ENCODE measurements around the gene SERPINH1. TPM values are rescaled to one million over a fixed set of nuclear protein-coding genes. Genes with fewer than 3 reads are reported as not detected.

SERPINH1 gene
- 462 TPM for polyA plus RNA-seq (2013, experiment 1 of 4)
- 419 TPM for polyA plus RNA-seq (2013, experiment 2 of 4)
- 346 TPM for polyA plus RNA-seq (2013, experiment 3 of 4)
- 367 TPM for polyA plus RNA-seq (2013, experiment 4 of 4)

DNA sequence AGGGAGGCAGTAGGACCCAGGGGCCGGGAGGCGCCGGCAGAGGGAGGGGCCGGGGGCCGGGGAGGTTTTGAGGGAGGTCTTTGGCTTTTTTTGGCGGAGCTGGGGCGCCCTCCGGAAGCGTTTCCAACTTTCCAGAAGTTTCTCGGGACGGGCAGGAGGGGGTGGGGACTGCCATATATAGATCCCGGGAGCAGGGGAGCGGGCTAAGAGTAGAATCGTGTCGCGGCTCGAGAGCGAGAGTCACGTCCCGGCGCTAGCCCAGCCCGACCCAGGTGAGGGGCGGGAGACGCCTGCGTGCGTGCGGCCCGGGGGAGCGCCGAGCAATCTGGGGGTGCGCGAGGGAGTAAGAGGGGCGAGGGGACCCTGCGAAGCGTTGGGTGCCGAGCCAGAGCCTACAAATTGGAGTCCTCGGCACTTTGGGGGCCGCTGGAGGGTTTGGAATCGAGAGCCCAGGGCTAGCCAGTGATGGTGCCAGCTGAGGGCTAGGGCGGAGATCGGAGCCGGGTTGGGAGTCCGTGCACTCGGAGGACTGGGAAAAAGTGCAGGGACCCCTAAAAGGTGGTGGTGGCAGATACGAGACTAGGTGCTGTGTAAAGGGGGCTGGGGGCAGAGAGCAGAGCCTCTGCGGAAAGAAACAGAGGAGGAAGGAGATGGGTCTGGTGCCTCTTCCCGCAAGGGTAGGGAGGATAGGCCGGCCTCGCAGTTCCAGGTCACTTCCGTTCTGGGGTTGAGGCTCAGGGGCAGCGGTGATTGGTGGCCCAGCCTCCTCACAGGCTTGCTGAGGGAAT is at the start of gene SERPINH1:
Gene SERPINH1 (plus strand): TSS at position 206 of the 788 bp plus-strand sequence. CDS start 4,097 bp downstream, outside the sequence.
- H3K9me3 ChIP-seq (ENCODE audit: control insufficient read depth, low read length) = no peaks in the 10 kb centered on the region
- peaks cover 10% of the 10 kb centered on the region for H3K36me3 ChIP-seq (ENCODE audit: control insufficient read depth, insufficient read depth, low read length)
- peaks cover 62% of the 10 kb centered on the region for H3K4me1 ChIP-seq (ENCODE audit: control insufficient read depth, insufficient read depth, low read length)
- WGBS, 2 experiments = 1% methylated on average over 51 of the region's 51 CpGs
- no peaks in the 10 kb centered on the region for H3K27me3 ChIP-seq (ENCODE audit: control insufficient read depth, insufficient read depth, low read length, poor library complexity, severe bottlenecking)
- H3K4me3 ChIP-seq (ENCODE audit: insufficient read depth, low read depth, low read length) = peak within 1 kb of the TSS; percentile 81
- H3K27ac ChIP-seq (ENCODE audit: insufficient read depth, low read depth, low read length, poor library complexity, severe bottlenecking) = peak within 1 kb of the TSS; percentile 99

DNA sequence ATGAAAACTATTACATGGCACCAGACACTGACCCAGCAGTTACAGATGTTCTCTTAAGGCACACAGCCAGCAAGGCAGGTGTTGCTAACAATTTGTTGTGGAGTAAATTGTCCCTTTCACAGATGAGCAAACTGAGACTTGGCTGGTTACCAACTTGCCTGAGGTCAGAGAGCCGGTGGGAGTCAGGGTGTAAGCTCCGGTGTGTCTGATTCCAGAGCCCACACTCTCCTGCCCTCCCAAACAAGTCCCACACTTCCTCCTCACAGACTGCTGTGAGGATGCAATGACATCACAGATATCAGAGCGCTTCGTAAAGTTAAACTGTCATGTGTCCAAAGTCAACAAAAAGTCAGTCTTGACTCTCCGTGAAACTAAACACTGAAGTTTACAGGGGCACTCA is 48.8 kb upstream of the SERPINH1 start:
- no peaks in the 10 kb centered on the region for H3K36me3 ChIP-seq (ENCODE audit: control insufficient read depth, insufficient read depth, low read length)
- no peaks in the 10 kb centered on the region for H3K9me3 ChIP-seq (ENCODE audit: control insufficient read depth, low read length)
- H3K27ac ChIP-seq (ENCODE audit: insufficient read depth, low read depth, low read length, poor library complexity, severe bottlenecking) = no peak overlapping the region
- no peaks in the 10 kb centered on the region for H3K27me3 ChIP-seq (ENCODE audit: control insufficient read depth, insufficient read depth, low read length, poor library complexity, severe bottlenecking)
- H3K4me1 ChIP-seq (ENCODE audit: control insufficient read depth, insufficient read depth, low read length) = peaks cover 6% of the 10 kb centered on the region
- WGBS, 2 experiments = 94 to 97% methylated on average over 5 of the region's 5 CpGs
- no peak overlapping the region for H3K4me3 ChIP-seq (ENCODE audit: insufficient read depth, low read depth, low read length)

DNA sequence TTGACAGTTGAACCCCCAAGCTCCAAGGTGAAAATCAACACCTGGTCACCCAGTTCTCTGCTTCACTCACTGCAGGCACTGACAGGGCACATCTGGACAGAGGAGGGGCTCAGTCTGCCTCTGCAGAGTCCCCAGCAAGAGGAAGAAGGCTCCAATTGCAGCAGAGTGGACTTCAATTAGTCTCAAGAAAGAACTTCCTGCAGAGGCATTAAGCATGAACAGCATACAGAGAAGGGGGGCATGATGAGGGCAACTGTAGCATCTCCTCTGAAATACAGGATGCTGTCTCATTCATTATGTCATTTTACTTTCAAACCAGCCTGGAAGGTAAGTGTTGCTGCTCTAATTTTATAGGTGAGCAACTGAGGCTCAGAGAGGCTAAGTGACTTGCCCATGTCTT is 47.5 kb upstream of the SERPINH1 start:
- H3K36me3 ChIP-seq (ENCODE audit: control insufficient read depth, insufficient read depth, low read length) = no peaks in the 10 kb centered on the region
- H3K27me3 ChIP-seq (ENCODE audit: control insufficient read depth, insufficient read depth, low read length, poor library complexity, severe bottlenecking) = no peaks in the 10 kb centered on the region
- no peaks in the 10 kb centered on the region for H3K9me3 ChIP-seq (ENCODE audit: control insufficient read depth, low read length)
- H3K27ac ChIP-seq (ENCODE audit: insufficient read depth, low read depth, low read length, poor library complexity, severe bottlenecking) = no peak overlapping the region
- H3K4me1 ChIP-seq (ENCODE audit: control insufficient read depth, insufficient read depth, low read length) = peaks cover 19% of the 10 kb centered on the region
- H3K4me3 ChIP-seq (ENCODE audit: insufficient read depth, low read depth, low read length) = no peak overlapping the region

DNA sequence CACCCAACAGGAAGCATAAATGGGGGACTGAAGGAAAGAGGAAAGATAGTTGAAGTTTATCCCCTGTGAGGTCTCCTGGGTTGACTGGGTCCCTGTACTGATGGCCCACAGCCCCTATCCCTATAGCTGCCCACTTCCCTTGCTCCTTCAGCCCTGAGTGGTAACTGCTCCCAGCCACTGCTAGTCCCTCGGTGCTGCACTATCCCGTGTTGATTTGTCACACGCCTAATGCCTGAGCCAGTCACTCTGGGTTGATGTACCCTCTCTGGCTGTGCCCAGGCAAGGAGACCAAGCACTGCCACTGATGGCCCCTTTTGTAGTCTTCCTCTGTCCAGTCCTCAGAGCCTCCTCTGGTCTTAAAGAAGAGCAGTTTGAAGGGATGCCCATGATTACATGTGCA is 45.9 kb upstream of the SERPINH1 start:
- Histone ChIP-seq H3K27ac (ENCODE audit: insufficient read depth, low read depth, low read length, poor library complexity, severe bottlenecking) (no peak overlapping the region), H3K9me3 (ENCODE audit: control insufficient read depth, low read length) (no peaks in the 10 kb centered on the region), H3K4me1 (ENCODE audit: control insufficient read depth, insufficient read depth, low read length) (peaks cover 28% of the 10 kb centered on the region), H3K36me3 (ENCODE audit: control insufficient read depth, insufficient read depth, low read length) (no peaks in the 10 kb centered on the region), H3K4me3 (ENCODE audit: insufficient read depth, low read depth, low read length) (no peak overlapping the region), H3K27me3 (ENCODE audit: control insufficient read depth, insufficient read depth, low read length, poor library complexity, severe bottlenecking) (no peaks in the 10 kb centered on the region)
- WGBS, 2 experiments = 94 to 96% methylated on average over 3 of the region's 3 CpGs

DNA sequence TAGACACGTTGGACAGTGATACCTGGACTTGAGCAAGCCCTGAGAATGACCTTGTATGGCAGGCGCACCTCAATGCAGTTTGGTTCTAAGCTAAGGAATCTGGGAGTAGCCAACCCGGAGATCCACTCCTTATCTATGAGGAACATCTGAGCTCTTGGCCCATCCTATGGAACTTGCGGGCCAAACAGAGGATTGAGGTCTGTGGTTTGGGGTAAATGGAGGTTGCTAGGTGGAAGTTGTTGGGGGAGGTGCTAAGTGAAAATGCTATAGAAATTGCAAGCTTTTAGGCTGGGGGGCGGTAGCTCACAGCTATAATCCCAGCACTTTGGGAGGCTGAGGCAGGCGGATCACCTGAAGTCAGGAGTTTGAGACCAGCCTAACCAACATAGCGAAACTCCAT is 45.2 kb upstream of the SERPINH1 start:
- 93% methylated on average over 7 of the region's 7 CpGs for WGBS, 2 experiments
- Histone ChIP-seq H3K36me3 (ENCODE audit: control insufficient read depth, insufficient read depth, low read length) (no peaks in the 10 kb centered on the region), H3K27me3 (ENCODE audit: control insufficient read depth, insufficient read depth, low read length, poor library complexity, severe bottlenecking) (no peaks in the 10 kb centered on the region), H3K4me1 (ENCODE audit: control insufficient read depth, insufficient read depth, low read length) (peaks cover 28% of the 10 kb centered on the region), H3K4me3 (ENCODE audit: insufficient read depth, low read depth, low read length) (no peak overlapping the region), H3K9me3 (ENCODE audit: control insufficient read depth, low read length) (no peaks in the 10 kb centered on the region), H3K27ac (ENCODE audit: insufficient read depth, low read depth, low read length, poor library complexity, severe bottlenecking) (no peak overlapping the region)

DNA sequence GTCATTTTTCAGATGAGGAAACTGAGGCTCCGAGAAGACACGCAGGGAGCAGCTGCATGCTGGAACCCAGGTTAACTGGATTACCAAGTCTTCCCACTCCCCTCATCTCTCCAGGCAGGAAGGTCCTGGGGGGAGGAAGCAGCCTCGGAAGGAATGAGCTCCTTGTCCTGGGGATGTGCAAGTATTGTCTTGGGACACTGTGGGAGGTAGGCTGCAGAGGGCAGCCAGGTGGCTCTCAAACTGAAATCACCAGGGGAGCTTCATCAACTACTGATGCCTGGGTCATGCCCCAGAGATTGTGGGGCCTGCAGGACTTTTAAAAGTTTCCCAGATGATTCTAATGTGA is 43.9 kb upstream of the SERPINH1 start:
- Histone ChIP-seq H3K9me3 (ENCODE audit: control insufficient read depth, low read length) (no peaks in the 10 kb centered on the region), H3K4me1 (ENCODE audit: control insufficient read depth, insufficient read depth, low read length) (peaks cover 37% of the 10 kb centered on the region), H3K36me3 (ENCODE audit: control insufficient read depth, insufficient read depth, low read length) (no peaks in the 10 kb centered on the region), H3K4me3 (ENCODE audit: insufficient read depth, low read depth, low read length) (no peak overlapping the region), H3K27ac (ENCODE audit: insufficient read depth, low read depth, low read length, poor library complexity, severe bottlenecking) (peak overlapping the region; percentile 81), H3K27me3 (ENCODE audit: control insufficient read depth, insufficient read depth, low read length, poor library complexity, severe bottlenecking) (peaks cover 3% of the 10 kb centered on the region)
- 58 to 59% methylated on average over 3 of the region's 3 CpGs for WGBS, 2 experiments

DNA sequence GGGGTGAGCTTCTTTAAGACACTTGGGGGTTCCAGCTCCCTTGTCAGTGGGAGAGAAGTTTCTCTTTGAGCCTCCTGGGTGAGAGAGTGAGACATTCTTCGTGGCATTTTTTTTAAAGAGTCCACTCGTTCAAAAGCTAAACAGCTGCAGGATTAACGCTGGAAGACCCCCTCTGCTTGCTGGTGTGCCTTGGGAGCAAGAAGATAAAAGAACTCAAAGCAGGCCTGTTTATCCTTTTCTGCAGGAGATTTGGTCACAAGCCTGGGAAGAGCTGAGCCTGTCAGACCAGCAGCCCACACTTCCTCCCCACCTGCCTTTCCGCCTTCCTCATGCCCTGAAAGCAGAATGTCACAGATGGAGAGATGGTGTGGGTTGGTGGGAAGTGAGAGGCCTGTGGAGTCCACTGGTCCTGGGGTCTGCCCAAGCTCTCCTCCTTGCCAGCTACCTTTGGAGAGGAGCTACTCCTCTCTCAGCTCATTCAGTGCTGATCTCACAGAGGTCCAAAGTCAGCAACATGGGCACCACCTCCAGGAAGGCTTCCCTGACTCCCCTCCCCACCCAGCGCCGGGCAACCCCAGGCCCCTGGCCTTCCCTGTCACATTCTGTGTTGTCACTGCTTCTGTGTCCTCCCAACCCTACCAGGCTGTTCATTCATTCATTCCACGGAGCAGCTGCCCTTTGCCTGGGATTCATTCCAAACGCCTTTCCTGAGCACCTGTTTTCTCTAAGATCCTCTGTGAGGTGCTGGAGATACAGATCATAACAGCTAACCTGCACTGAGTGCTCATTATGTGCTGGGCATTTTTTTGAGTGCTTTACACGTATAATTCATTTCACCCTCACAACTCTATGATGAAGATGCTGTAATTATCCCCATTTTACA is 43.0 kb upstream of the SERPINH1 start:
- H3K36me3 ChIP-seq (ENCODE audit: control insufficient read depth, insufficient read depth, low read length) = no peaks in the 10 kb centered on the region
- no peaks in the 10 kb centered on the region for H3K9me3 ChIP-seq (ENCODE audit: control insufficient read depth, low read length)
- H3K4me3 ChIP-seq (ENCODE audit: insufficient read depth, low read depth, low read length) = no peak overlapping the region
- H3K4me1 ChIP-seq (ENCODE audit: control insufficient read depth, insufficient read depth, low read length) = peaks cover 38% of the 10 kb centered on the region
- peak overlapping the region; percentile 81 for H3K27ac ChIP-seq (ENCODE audit: insufficient read depth, low read depth, low read length, poor library complexity, severe bottlenecking)
- peaks cover 7% of the 10 kb centered on the region for H3K27me3 ChIP-seq (ENCODE audit: control insufficient read depth, insufficient read depth, low read length, poor library complexity, severe bottlenecking)
- 52 to 56% methylated on average over 8 to 9 of the region's 9 CpGs for WGBS, 2 experiments

DNA sequence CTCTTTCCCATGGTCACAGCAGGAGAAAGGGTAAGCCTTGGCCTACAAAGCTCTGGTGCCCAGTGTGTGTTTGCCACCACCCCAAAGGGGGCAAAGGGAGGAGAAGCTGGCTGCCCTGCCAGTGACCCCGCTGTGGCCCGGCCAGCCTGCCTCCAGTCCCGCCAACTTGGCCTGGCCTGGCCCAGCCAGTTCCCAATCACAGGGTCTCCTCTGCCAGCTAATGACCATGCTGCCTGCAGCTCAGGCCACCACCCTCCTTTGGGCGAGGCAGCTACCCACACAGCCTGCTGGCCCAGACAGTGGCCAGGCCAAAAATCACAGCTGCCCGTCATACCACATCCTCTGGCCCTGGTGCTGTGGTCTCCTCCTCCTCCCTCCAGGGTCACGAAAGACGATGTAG is 41.4 kb upstream of the SERPINH1 start:
- H3K27me3 ChIP-seq (ENCODE audit: control insufficient read depth, insufficient read depth, low read length, poor library complexity, severe bottlenecking) = peaks cover 22% of the 10 kb centered on the region
- WGBS, 2 experiments = 87 to 94% methylated on average over 7 of the region's 7 CpGs
- H3K9me3 ChIP-seq (ENCODE audit: control insufficient read depth, low read length) = no peaks in the 10 kb centered on the region
- H3K4me1 ChIP-seq (ENCODE audit: control insufficient read depth, insufficient read depth, low read length) = peaks cover 38% of the 10 kb centered on the region
- H3K4me3 ChIP-seq (ENCODE audit: insufficient read depth, low read depth, low read length) = no peak overlapping the region
- no peaks in the 10 kb centered on the region for H3K36me3 ChIP-seq (ENCODE audit: control insufficient read depth, insufficient read depth, low read length)
- H3K27ac ChIP-seq (ENCODE audit: insufficient read depth, low read depth, low read length, poor library complexity, severe bottlenecking) = no peak overlapping the region

DNA sequence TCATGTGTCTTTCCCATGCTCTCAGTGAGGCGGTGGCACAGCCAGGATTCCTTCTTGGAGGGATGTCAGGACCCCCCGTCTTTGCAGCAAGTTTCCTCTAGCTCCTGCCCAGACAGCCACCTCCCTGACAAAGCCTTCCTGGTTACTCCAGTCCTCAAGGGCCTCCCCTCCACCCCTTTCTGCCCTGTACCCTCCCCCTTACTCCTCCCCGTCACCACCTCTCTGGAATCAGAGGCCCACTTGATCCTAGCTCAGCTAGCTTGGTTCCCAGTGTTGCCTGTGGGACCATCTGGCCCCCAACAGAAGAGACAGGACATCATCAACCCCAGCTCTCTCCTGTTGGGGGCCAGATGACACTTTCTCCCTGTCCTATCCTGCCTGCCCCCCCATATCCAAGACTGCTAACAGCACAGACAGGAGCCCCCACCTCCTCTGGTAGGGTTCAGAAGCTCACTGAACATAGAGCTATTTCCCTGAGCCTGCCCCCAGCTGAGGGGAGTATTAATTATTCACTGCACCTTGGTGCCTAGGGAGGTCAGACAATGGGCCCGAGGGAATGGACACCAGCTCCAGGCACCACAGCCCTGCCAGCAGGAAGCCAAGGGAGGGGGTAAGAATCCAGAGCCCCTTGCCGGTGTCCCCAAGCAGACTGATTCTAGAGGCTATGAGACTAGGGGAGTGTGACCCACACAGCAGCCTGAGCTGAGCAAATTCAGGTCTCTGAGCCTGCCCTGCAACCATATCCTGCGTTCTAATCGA is 39.6 kb upstream of the SERPINH1 start:
- peaks cover 38% of the 10 kb centered on the region for H3K4me1 ChIP-seq (ENCODE audit: control insufficient read depth, insufficient read depth, low read length)
- no peaks in the 10 kb centered on the region for H3K36me3 ChIP-seq (ENCODE audit: control insufficient read depth, insufficient read depth, low read length)
- H3K27me3 ChIP-seq (ENCODE audit: control insufficient read depth, insufficient read depth, low read length, poor library complexity, severe bottlenecking) = peaks cover 22% of the 10 kb centered on the region
- no peaks in the 10 kb centered on the region for H3K9me3 ChIP-seq (ENCODE audit: control insufficient read depth, low read length)
- H3K4me3 ChIP-seq (ENCODE audit: insufficient read depth, low read depth, low read length) = no peak overlapping the region
- WGBS, 2 experiments = 81 to 84% methylated on average over 7 of the region's 7 CpGs
- H3K27ac ChIP-seq (ENCODE audit: insufficient read depth, low read depth, low read length, poor library complexity, severe bottlenecking) = no peak overlapping the region

Data from ectodermal cell (in vitro differentiated cells).